GM12865 (cell line): ENCODE data around the gene HDAC3.

Source experiments
- DNase-seq: peaks from one replicate; pipeline ENCODE4 v3.0.0; 2010; ENCODE audit warnings: low read depth
- H3K4me3 ChIP-seq: 2 replicates; pipeline ENCODE4 v1.5.1; 2011; ENCODE audit warnings: mild to moderate bottlenecking, low read depth, low read length, control low read depth
- TF ChIP-seq, protein P1 (sequence below): IDR thresholded peaks from 2 replicates; pipeline ENCODE4 v1.5.1; 2011; ENCODE audit warnings: low read length, control low read depth, low read depth, inconsistent platforms; ENCODE audit not compliant: insufficient read depth; ENCODE audit errors: missing control alignments

HDAC3 gene

DNA sequence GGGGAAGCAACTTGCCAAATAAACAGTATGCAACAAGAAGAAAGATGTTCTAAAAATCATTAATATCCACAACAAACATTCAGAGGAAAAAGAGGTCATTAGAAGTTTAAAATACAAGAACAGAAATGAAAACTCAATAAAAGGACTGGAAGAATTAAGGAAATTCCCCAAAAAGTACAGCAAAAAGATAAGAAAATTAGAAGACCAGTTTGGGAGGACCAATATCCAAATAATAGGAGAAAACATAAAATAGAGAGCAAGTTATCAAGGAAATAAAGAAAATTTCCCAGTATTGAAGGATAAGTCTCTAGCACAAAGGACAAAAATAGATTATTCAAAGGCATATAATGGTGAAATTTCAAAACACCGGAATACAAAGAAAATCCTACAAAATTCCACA lies 39.8 kb downstream of the HDAC3 start:
- no peak overlapping the region for H3K4me3 ChIP-seq
- no peak for DNase-seq
- TF ChIP-seq, protein P1, sequence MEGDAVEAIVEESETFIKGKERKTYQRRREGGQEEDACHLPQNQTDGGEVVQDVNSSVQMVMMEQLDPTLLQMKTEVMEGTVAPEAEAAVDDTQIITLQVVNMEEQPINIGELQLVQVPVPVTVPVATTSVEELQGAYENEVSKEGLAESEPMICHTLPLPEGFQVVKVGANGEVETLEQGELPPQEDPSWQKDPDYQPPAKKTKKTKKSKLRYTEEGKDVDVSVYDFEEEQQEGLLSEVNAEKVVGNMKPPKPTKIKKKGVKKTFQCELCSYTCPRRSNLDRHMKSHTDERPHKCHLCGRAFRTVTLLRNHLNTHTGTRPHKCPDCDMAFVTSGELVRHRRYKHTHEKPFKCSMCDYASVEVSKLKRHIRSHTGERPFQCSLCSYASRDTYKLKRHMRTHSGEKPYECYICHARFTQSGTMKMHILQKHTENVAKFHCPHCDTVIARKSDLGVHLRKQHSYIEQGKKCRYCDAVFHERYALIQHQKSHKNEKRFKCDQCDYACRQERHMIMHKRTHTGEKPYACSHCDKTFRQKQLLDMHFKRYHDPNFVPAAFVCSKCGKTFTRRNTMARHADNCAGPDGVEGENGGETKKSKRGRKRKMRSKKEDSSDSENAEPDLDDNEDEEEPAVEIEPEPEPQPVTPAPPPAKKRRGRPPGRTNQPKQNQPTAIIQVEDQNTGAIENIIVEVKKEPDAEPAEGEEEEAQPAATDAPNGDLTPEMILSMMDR, result no peak

DNA sequence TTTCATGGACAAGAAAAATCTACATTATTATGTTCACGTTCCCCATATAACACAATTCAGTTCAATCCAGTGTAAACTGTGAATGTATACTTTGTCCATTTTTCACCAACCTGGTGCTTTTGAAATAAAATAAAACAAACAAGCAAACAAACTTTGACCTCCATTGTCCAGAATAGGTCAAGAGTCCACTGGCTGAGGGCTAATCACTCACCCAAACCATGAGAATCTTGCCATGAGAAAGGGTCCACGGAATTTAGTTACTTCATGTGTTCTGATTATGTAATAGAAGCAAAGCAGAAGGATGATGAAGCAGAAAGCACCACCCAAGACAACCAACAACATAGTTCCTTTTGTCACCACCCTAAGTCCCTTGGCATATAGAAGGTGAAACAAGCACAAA lies 46.5 kb downstream of the HDAC3 start:
- TF ChIP-seq, protein P1, result no peak

DNA sequence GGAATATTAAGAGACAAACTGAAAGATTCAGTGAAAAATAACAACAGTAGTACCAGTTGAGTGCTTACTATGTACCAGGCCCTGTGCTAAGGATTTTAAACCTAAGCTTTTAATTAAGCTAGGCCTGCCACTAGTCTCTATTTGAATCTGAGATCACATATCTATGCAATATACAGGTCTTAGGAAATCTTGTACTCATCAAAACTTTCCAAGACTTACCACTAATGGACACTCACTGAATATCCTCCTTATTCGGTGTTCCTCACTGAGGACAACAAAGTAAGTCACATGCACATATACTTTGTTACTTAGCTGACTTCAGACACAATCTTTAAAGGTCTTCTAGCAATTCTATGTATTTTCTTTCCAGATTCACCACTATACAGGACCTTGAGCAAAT lies 50.4 kb downstream of the HDAC3 start:
- TF ChIP-seq, protein P1, result no peak
- DNase-seq, result no peak
- H3K4me3 ChIP-seq, result no peak overlapping the region

More for the DNA sequence above, 46.5 kb downstream of the HDAC3 start:
- DNase-seq, result no peak
- H3K4me3 ChIP-seq, result no peak overlapping the region

DNA sequence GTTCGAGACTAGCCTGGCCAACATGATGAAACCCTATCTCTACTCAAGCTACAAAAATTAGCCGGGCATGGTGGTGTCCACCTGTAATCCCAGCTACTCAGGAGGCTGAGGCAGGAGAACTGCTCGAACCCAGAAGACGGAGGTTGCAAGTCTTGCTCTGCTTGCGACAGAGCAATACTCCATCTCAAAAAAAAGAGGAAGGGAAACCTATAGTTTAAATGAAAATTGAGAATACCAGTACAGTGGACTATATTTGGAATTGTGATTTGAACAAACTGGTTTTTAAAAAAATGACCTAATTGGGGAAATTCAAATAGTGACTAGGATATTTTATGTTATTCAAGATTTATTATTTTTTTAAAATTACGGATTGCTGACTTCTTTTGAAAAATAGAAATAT lies 51.1 kb downstream of the HDAC3 start:
- DNase-seq, result no peak
- no peak overlapping the region for H3K4me3 ChIP-seq
- TF ChIP-seq, protein P1, result no peak

DNA sequence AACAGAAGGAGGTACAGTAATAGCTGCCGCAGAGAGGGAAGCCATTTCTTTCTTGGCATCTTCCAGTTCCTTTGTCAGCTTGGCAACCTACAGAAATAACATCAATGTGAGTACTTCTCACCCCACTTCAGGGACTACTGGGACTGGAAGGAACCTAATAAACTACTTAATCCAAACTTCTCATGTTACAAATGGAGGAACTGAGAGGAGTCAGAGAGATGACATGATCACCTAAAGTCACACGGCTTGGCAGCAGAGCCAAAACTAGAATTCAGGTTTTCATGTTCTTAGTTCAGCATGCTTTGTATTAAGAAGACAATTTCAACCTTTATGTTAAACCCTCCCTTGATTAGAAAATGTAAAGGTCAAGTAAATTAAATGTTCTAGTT lies 62.5 kb downstream of the HDAC3 start:
- no peak for DNase-seq
- TF ChIP-seq, protein P1, result no peak
- H3K4me3 ChIP-seq, result no peak overlapping the region

DNA sequence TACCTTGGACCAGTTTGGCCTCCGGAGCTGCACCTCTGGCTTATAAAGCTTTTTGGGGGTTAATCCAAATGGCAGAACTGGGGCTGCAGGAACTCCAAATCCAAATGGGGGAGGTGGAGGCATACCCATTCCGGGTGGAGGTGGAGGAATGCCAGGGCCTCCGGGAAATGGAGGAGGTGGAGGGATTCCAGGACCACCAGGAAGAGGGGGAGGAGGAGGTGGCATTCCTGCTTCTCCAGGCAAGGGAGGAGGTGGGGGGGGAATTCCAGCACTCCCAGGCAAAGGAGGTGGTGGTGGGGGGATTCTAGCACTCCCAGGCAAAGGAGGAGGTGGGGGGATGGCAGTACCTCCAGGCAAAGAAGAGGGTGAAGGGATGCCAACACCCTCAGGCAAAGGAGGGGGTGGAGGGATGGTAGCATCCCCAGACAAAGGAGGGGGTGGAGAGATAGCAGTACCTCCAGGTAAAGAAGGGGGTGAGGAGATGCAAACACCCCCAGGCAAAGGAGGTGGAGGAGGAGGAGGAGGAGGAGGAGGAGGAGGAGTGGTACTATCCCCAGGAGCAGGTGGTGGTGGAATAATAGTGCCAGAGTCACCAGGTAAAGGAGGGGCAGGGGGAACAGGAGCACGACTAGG lies 63.0 kb downstream of the HDAC3 start:
- DNase-seq, result no peak
- no peak overlapping the region for H3K4me3 ChIP-seq
- TF ChIP-seq, protein P1, result no peak
